T-helper 2 cell treated with Interferon-gamma antibody and Interleukin-4, amounts not matched to agents 5 μg/mL and 100 μg/mL, for 36 hours (primary cell): ENCODE data around the gene MLLT6.
A peak's percentile ranks its signal among the peaks of the same experiment; 100 is the strongest.

Source experiments
- DNase-seq: peaks from one replicate; pipeline ENCODE4 v3.0.0; 2021; ENCODE audit warnings: low spot score
- H3K27ac Mint-ChIP-seq: one replicate; pipeline ENCODE4 v1.8.0; 2021; ENCODE audit warnings: mild to moderate bottlenecking, mixed read lengths
- H3K27me3 Mint-ChIP-seq: one replicate; pipeline ENCODE4 v1.8.0; 2021; ENCODE audit warnings: low read depth, mixed read lengths
- H3K36me3 Mint-ChIP-seq: one replicate; pipeline ENCODE4 v1.8.0; 2021; ENCODE audit warnings: low read depth, mixed read lengths
- H3K4me1 Mint-ChIP-seq: one replicate; pipeline ENCODE4 v1.8.0; 2021; ENCODE audit warnings: low read depth, mixed read lengths
- H3K4me3 Mint-ChIP-seq: one replicate; pipeline ENCODE4 v1.8.0; 2022; ENCODE audit warnings: mild to moderate bottlenecking, moderate library complexity, mixed read lengths
- H3K9me3 Mint-ChIP-seq: one replicate; pipeline ENCODE4 v1.8.0; 2021; ENCODE audit warnings: mixed read lengths

Gene MLLT6

GRCh38 chr17:38704606-38705522 is at the start of gene MLLT6:
Gene MLLT6 (plus strand): TSS chr17:38705273. CDS start chr17:38705633, 360 bp downstream.
- DNase-seq = peak; percentile 65
- Mint-ChIP-seq H3K9me3 (no peaks in the 10 kb centered on the region), H3K27ac (peak within 1 kb of the TSS; percentile 97), H3K27me3 (no peaks in the 10 kb centered on the region), H3K36me3 (peaks cover 20% of the 10 kb centered on the region), H3K4me3 (peak within 1 kb of the TSS; percentile 94), H3K4me1 (peaks cover 40% of the 10 kb centered on the region)

- no peak for DNase-seq
- no peak overlapping the region for H3K27ac Mint-ChIP-seq
- peaks cover 5% of the 10 kb centered on the region for H3K4me1 Mint-ChIP-seq
- H3K27me3 Mint-ChIP-seq = peaks cover 32% of the 10 kb centered on the region
- H3K9me3 Mint-ChIP-seq = no peaks in the 10 kb centered on the region
- no peak overlapping the region for H3K4me3 Mint-ChIP-seq
- H3K36me3 Mint-ChIP-seq = no peaks in the 10 kb centered on the region
These were observed 47.9 kb upstream of the MLLT6 start for GRCh38 chr17:38656959-38657823.

- H3K36me3 Mint-ChIP-seq = no peaks in the 10 kb centered on the region
- DNase-seq = no peak
- no peaks in the 10 kb centered on the region for H3K9me3 Mint-ChIP-seq
- H3K27ac Mint-ChIP-seq = no peak overlapping the region
- H3K4me3 Mint-ChIP-seq = no peak overlapping the region
- peaks cover 5% of the 10 kb centered on the region for H3K4me1 Mint-ChIP-seq
- peaks cover 34% of the 10 kb centered on the region for H3K27me3 Mint-ChIP-seq
These were observed 47.0 kb upstream of the MLLT6 start for GRCh38 chr17:38657824-38658740.

- no peak for DNase-seq
- Mint-ChIP-seq H3K27ac (no peak overlapping the region), H3K9me3 (no peaks in the 10 kb centered on the region), H3K27me3 (peaks cover 28% of the 10 kb centered on the region), H3K4me1 (peaks cover 5% of the 10 kb centered on the region), H3K36me3 (no peaks in the 10 kb centered on the region), H3K4me3 (no peak overlapping the region)
These were observed 46.2 kb upstream of the MLLT6 start for GRCh38 chr17:38658741-38659345.

GRCh38 chr17:38659415-38659814 is 45.7 kb upstream of the MLLT6 start:
- Mint-ChIP-seq H3K9me3 (no peaks in the 10 kb centered on the region), H3K27me3 (peaks cover 25% of the 10 kb centered on the region), H3K36me3 (no peaks in the 10 kb centered on the region), H3K4me3 (no peak overlapping the region), H3K27ac (no peak overlapping the region), H3K4me1 (peaks cover 5% of the 10 kb centered on the region)
- DNase-seq = no peak

- DNase-seq = no peak
- Mint-ChIP-seq H3K9me3 (no peaks in the 10 kb centered on the region), H3K27me3 (peaks cover 21% of the 10 kb centered on the region), H3K4me3 (no peak overlapping the region), H3K4me1 (peaks cover 1% of the 10 kb centered on the region), H3K36me3 (no peaks in the 10 kb centered on the region), H3K27ac (no peak overlapping the region)
These were observed 44.7 kb upstream of the MLLT6 start for GRCh38 chr17:38660097-38661025.

- no peaks in the 10 kb centered on the region for H3K36me3 Mint-ChIP-seq
- peaks cover 30% of the 10 kb centered on the region for H3K27me3 Mint-ChIP-seq
- no peaks in the 10 kb centered on the region for H3K9me3 Mint-ChIP-seq
- no peak overlapping the region for H3K27ac Mint-ChIP-seq
- peak; percentile 30 for DNase-seq
- peaks cover 5% of the 10 kb centered on the region for H3K4me1 Mint-ChIP-seq
- no peak overlapping the region for H3K4me3 Mint-ChIP-seq
These were observed 41.8 kb upstream of the MLLT6 start for GRCh38 chr17:38663125-38663751.

GRCh38 chr17:38663964-38664644 is 41.0 kb upstream of the MLLT6 start:
- Mint-ChIP-seq H3K9me3 (no peaks in the 10 kb centered on the region), H3K27ac (no peak overlapping the region)

GRCh38 chr17:38667099-38667786 is 37.8 kb upstream of the MLLT6 start:
- no peak overlapping the region for H3K4me3 Mint-ChIP-seq
- no peaks in the 10 kb centered on the region for H3K9me3 Mint-ChIP-seq
- H3K27me3 Mint-ChIP-seq = peaks cover 56% of the 10 kb centered on the region
- peaks cover 11% of the 10 kb centered on the region for H3K4me1 Mint-ChIP-seq
- peak; percentile 58 for DNase-seq
- no peaks in the 10 kb centered on the region for H3K36me3 Mint-ChIP-seq
- H3K27ac Mint-ChIP-seq = no peak overlapping the region

More at GRCh38 chr17:38663964-38664644, 41.0 kb upstream of the MLLT6 start:
- DNase-seq = no peak
- H3K4me1 Mint-ChIP-seq = peaks cover 4% of the 10 kb centered on the region
- H3K27me3 Mint-ChIP-seq = peaks cover 32% of the 10 kb centered on the region
- no peak overlapping the region for H3K4me3 Mint-ChIP-seq
- H3K36me3 Mint-ChIP-seq = no peaks in the 10 kb centered on the region

- H3K27me3 Mint-ChIP-seq = peaks cover 60% of the 10 kb centered on the region
- no peaks in the 10 kb centered on the region for H3K9me3 Mint-ChIP-seq
- no peak for DNase-seq
- H3K36me3 Mint-ChIP-seq = no peaks in the 10 kb centered on the region
- no peak overlapping the region for H3K4me3 Mint-ChIP-seq
- peaks cover 14% of the 10 kb centered on the region for H3K4me1 Mint-ChIP-seq
- no peak overlapping the region for H3K27ac Mint-ChIP-seq
These were observed 37.3 kb upstream of the MLLT6 start for GRCh38 chr17:38667787-38668122.

- H3K4me1 Mint-ChIP-seq = peaks cover 14% of the 10 kb centered on the region
- no peak overlapping the region for H3K4me3 Mint-ChIP-seq
- no peak for DNase-seq
- no peak overlapping the region for H3K27ac Mint-ChIP-seq
- peaks cover 61% of the 10 kb centered on the region for H3K27me3 Mint-ChIP-seq
- no peaks in the 10 kb centered on the region for H3K36me3 Mint-ChIP-seq
- no peaks in the 10 kb centered on the region for H3K9me3 Mint-ChIP-seq
These were observed 35.6 kb upstream of the MLLT6 start for GRCh38 chr17:38669520-38669919.
